ENCODE results near the gene FHIP1B.

FHIP1B gene

DNA sequence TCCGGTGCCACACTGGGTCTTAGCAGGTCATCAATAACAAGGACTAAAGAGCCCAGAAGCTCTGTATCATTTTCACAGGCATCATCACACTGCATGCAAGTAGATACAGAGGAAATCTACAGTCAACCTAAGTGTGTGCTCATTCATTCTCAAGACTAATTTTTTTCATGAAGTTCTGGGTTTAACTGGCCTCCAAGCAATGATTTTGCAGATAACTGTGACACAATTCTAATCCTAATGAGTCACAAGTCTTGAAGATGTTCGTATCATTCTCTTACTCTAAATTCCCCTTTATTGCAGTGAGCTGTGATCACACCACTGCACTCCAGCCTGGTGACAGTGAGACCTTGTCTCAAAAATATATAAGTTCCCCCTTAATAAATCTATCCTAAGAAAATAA is 33.0 kb downstream of the FHIP1B start:
- no peak for DNase-seq (ENCODE audit: low read depth)

DNA sequence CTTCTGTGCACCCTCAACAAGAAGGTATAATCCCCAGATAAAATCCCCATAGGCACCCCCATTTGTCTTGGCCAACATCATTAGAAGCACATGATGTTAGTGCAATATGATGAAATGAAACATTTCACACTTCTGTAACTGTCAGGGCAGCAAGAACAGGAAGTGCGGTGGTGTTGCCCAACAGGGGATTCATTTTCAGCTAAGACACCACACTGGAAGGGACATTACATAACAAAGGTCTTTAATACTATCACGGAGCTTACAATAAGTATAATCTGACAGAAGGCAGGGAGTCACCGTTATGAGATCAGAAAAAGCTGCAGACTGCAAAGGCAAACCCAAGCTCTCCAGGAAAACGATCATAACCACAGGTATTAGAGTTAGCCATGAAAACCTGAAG is 33.5 kb downstream of the FHIP1B start:
- DNase-seq (ENCODE audit: low read depth) = no peak

DNA sequence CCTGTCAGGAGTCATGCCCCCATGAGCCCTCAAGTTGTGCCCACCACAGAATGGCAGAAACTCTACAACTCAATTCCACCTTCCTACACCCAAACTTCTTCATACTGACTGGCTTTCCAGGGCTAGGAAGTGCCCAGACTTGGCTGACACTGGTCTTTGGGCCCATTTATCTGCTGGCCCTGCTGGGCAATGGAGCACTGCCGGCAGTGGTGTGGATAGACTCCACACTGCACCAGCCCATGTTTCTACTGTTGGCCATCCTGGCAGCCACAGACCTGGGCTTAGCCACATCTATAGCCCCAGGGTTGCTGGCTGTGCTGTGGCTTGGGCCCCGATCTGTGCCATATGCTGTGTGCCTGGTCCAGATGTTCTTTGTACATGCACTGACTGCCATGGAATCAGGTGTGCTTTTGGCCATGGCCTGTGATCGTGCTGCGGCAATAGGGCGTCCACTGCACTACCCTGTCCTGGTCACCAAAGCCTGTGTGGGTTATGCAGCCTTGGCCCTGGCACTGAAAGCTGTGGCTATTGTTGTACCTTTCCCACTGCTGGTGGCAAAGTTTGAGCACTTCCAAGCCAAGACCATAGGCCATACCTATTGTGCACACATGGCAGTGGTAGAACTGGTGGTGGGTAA is 35.1 kb downstream of the FHIP1B start, which contains the start of gene OR52W1:
Gene OR52W1, plus strand, starts transcription at position 51 of the 637 bp plus-strand sequence. Its CDS starts 0 bp downstream, at position 51.
- no peak for DNase-seq (ENCODE audit: low read depth)

GRCh38 chr11:6197466-6198200 is 36.8 kb downstream of the FHIP1B start:
- no peak for DNase-seq (ENCODE audit: low read depth)

GRCh38 chr11:6196396-6196795 is 38.0 kb downstream of the FHIP1B start:
- DNase-seq (ENCODE audit: low read depth) = no peak

DNA sequence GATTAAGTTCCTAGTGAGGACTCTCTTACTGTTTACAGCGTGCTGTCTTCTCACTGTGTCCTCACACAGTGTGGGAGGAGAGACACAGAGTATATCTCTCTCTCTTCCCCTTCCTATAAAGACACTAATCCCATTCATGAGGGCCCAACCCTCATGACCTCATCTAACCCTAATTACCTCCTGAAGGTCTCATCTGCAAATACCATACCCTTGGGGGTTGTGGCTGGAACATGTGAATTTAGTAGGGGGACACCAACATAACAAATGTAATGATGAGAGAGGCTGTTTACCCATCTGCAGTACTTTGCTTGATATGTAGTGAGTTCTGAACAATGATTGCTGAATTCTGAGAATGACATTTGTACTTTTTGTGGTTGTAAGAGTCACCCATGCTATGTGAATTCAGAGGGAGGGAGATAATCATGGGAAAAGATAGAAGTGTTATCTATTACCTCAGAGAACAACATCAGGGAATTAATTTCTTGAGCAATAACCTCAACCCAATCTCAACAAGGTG is 40.3 kb downstream of the FHIP1B start:
- no peak for DNase-seq (ENCODE audit: low read depth)

- DNase-seq (ENCODE audit: low read depth) = no peak
Measured at GRCh38 chr11:6191742-6192141, 42.7 kb downstream of the FHIP1B start.

DNA sequence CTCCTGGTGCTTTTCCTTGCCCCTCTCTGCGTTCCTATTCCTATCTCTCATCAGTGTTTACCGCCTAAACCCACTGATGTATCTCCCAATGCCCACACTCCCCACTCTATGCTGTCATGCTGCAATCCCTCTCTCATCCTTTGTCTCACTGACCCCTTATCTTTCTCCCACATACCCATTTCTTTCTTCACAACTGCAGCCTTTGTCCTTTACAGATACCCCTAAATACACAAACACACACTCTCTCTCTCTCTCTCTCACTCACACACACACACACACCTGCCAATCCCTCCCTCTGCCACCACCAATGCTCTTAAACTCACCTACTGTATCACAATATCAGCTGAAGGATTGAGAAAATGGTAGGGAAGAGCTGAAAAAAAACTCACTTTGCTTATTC is 59.0 kb downstream of the FHIP1B start:
- no peak for DNase-seq (ENCODE audit: low read depth)

DNA sequence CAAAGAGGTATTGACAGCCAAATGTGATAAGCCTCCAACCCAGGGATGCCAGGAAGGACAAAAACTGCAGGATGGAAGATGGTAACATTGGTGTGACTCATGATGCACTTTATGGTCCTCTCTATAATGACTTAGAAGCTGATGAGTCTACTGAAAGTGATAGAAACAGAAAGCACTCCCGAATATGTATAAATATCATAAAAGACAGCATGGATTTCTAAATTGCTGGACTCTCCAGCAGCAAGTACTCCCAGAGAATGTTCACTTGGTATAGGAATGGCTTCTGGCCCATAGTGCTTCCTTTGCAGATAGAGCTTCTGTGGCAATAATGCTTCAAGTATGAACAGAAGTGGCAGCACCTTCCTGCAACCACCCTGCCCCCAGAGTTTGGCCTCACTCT is 64.2 kb downstream of the FHIP1B start, which contains the start of gene OR52B2:
Gene OR52B2, minus strand, starts transcription at position 101 of the 400 bp plus-strand sequence. Its CDS starts 0 bp downstream, at position 101.
- DNase-seq (ENCODE audit: low read depth) = no peak
